A673 (cell line): ENCODE data around the gene AQP2. TPM values are rescaled to one million over a fixed set of nuclear protein-coding genes. Genes with fewer than 3 reads are reported as not detected.

Source experiments
- BruUV-seq: library from RNA; stranded (reverse); fragments of 400-500 nt; replicated peaks from 2 replicates; lab custom pipeline; 2021; lab: Mats Ljungman, UMichigan
- CTCF ChIA-PET: fragments of 300-600 bp; sonication (Branson Sonifier 250); formaldehyde crosslinking; loops from one replicate; lab custom pipeline; 2022; ENCODE audit warnings: antibody characterized with exemption; lab: Charles Lee
- POLR2A ChIA-PET: fragments of 300-600 bp; sonication (Branson Sonifier 250); formaldehyde crosslinking; loops from one replicate; lab custom pipeline; 2022; ENCODE audit warnings: antibody characterized with exemption; ENCODE audit not compliant: low non-redundant PET; lab: Charles Lee
- DNase-seq: peaks from one replicate; pipeline ENCODE4 v3.0.0-alpha.2; 2015; ENCODE audit warnings: low spot score
- H3K27ac ChIP-seq: fragments of 200-600 bp; sonication (generic); 2 replicates; pipeline ENCODE4 v1.5.1; 2016; ENCODE audit warnings: mixed run types, low read depth, mild to moderate bottlenecking, mixed read lengths, antibody characterized with exemption, low read length; ENCODE audit not compliant: poor library complexity, severe bottlenecking
- H3K27me3 ChIP-seq: fragments of 200-600 bp; sonication (generic); replicated peaks from 2 replicates; pipeline ENCODE4 v1.6.1; 2017; ENCODE audit warnings: mixed run types, low read depth, mild to moderate bottlenecking, mixed read lengths, antibody characterized with exemption, low read length; ENCODE audit not compliant: insufficient read depth, poor library complexity
- H3K36me3 ChIP-seq: fragments of 200-600 bp; sonication (generic); 2 replicates; pipeline ENCODE4 v1.6.1; 2016; ENCODE audit warnings: mixed run types, mild to moderate bottlenecking, mixed read lengths, antibody characterized with exemption, low read length; ENCODE audit not compliant: insufficient read depth, poor library complexity, severe bottlenecking
- H3K4me1 ChIP-seq: fragments of 200-600 bp; sonication (generic); 2 replicates; pipeline ENCODE4 v1.6.1; 2017; ENCODE audit warnings: mixed run types, mild to moderate bottlenecking, mixed read lengths, antibody characterized with exemption, low read length; ENCODE audit not compliant: insufficient read depth, poor library complexity, severe bottlenecking
- H3K4me3 ChIP-seq: fragments of 200-600 bp; sonication (generic); 2 replicates; pipeline ENCODE4 v1.5.1; 2016; ENCODE audit warnings: low read depth, mixed run types, mild to moderate bottlenecking, mixed read lengths, low read length; ENCODE audit not compliant: poor library complexity, severe bottlenecking
- H3K9me3 ChIP-seq: fragments of 200-600 bp; sonication (generic); 2 replicates; pipeline ENCODE4 v1.6.1; 2016; ENCODE audit warnings: mixed run types, low read depth, mild to moderate bottlenecking, mixed read lengths, antibody characterized with exemption, low read length; ENCODE audit not compliant: poor library complexity, severe bottlenecking
- EZH2 ChIP-seq: fragments of 200-600 bp; sonication (generic); IDR thresholded peaks from 2 replicates; pipeline ENCODE4 v1.6.1; 2017; ENCODE audit warnings: borderline replicate concordance, low read depth, mild to moderate bottlenecking, mixed read lengths, antibody characterized with exemption, low read length; ENCODE audit not compliant: poor library complexity, severe bottlenecking
- intact Hi-C: fragments of 100-400 bp; cut with micrococcal nuclease; formaldehyde crosslinking; loops from one replicate; pipeline ENCODE4 v1.10.0; 2022; ENCODE audit not compliant: unreplicated experiment
- total RNA-seq: library from RNA; stranded (reverse); gene quantifications from 2 replicates; pipeline ENCODE4 v1.2.3, GENCODE V29; 2021
- TF ChIP-seq, protein P1 (sequence below): fragments of 300-800, 200-600 bp; sonication (generic); conservative IDR thresholded peaks from 2 replicates; pipeline ENCODE4 v1.5.1; 2017; ENCODE audit warnings: low read depth, mild to moderate bottlenecking, antibody characterized with exemption, low read length, moderate library complexity, mixed read lengths

Gene AQP2
- total RNA-seq, 1 experiment from 2014 or later: not detected

- H3K27ac ChIP-seq: no peak overlapping the region
- CTCF ChIA-PET: no interaction called here
Measured at GRCh38 chr12:49921299-49921698, 29.2 kb upstream of the AQP2 start.

GRCh38 chr12:49921936-49922335 lies 28.6 kb upstream of the AQP2 start:
- no peaks in the 10 kb centered on the region for H3K9me3 ChIP-seq
- POLR2A ChIA-PET: no interaction called here
- no peak overlapping the region for H3K4me3 ChIP-seq
- TF ChIP-seq, protein P1, sequence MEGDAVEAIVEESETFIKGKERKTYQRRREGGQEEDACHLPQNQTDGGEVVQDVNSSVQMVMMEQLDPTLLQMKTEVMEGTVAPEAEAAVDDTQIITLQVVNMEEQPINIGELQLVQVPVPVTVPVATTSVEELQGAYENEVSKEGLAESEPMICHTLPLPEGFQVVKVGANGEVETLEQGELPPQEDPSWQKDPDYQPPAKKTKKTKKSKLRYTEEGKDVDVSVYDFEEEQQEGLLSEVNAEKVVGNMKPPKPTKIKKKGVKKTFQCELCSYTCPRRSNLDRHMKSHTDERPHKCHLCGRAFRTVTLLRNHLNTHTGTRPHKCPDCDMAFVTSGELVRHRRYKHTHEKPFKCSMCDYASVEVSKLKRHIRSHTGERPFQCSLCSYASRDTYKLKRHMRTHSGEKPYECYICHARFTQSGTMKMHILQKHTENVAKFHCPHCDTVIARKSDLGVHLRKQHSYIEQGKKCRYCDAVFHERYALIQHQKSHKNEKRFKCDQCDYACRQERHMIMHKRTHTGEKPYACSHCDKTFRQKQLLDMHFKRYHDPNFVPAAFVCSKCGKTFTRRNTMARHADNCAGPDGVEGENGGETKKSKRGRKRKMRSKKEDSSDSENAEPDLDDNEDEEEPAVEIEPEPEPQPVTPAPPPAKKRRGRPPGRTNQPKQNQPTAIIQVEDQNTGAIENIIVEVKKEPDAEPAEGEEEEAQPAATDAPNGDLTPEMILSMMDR: no peak
- TF ChIP-seq EZH2: no peak
- CTCF ChIA-PET: no interaction called here
- intact Hi-C loops: no loop called here
- no peak overlapping the region for H3K27ac ChIP-seq
- DNase-seq: no peak
- no peaks in the 10 kb centered on the region for H3K4me1 ChIP-seq
- H3K27me3 ChIP-seq: no peaks in the 10 kb centered on the region
- BruUV-seq: no TSS peak
- H3K36me3 ChIP-seq: no peaks in the 10 kb centered on the region

More at GRCh38 chr12:49921299-49921698, 29.2 kb upstream of the AQP2 start:
- POLR2A ChIA-PET: no interaction called here
- DNase-seq: no peak
- no TSS peak for BruUV-seq
- Histone ChIP-seq H3K36me3 (no peaks in the 10 kb centered on the region), H3K9me3 (no peaks in the 10 kb centered on the region), H3K4me1 (no peaks in the 10 kb centered on the region), H3K27me3 (no peaks in the 10 kb centered on the region), H3K4me3 (no peak overlapping the region)
- TF ChIP-seq, protein P1: no peak
- TF ChIP-seq EZH2: no peak
- intact Hi-C loops: no loop called here

DNA sequence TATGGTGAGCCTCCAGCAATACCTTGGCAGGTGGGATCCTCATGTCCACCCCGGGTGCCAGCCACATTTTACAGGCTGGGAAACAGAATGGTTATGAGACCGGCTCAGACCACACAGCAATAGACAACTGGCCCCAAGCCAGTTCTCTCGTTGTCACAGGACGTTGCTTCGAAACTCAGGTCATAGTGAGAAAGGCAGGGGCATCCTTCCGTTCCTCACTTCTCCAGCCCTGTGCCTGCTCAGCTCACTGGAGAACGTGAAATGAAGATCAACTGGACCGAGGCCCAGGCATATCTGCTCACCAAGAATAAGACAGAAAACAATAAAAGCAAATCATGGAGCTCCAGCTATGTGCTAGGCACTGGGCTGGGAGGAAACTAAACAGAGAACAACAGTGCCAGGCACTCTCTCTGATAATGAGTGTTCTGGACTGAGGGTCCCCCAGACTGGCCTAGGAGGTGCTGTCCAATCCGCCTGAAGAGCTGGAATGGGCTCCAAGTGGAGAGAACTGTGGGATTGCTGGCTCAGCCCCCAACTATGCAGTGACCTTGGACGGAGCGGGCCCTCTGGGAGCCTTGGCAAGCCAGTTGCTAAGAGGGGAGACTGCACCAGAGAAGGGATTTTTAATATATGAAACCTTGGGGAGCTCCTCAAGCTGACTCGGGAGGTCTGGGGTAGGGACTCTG lies 28.0 kb upstream of the AQP2 start:
- Histone ChIP-seq H3K27me3 (no peaks in the 10 kb centered on the region), H3K36me3 (no peaks in the 10 kb centered on the region), H3K9me3 (no peaks in the 10 kb centered on the region), H3K27ac (no peak overlapping the region), H3K4me3 (no peak overlapping the region), H3K4me1 (no peaks in the 10 kb centered on the region)
- CTCF ChIA-PET: no interaction called here
- no peak for TF ChIP-seq EZH2
- TF ChIP-seq, protein P1: no peak
- no TSS peak for BruUV-seq
- no peak for DNase-seq
- POLR2A ChIA-PET: no interaction called here
- intact Hi-C loops: no loop called here
